Duodenal mucosa (tissue), 2 donors: ENCODE data around the gene PRR33.

ENCODE experiments used
- H3K27ac ChIP-seq: one replicate; pipeline ENCODE4 v1.7.0; 2013; ENCODE audit warnings: low read depth, low read length
- H3K27me3 ChIP-seq, 2 donors: one replicate each; pipeline ENCODE4 v1.7.0; 2013; ENCODE audit warnings: low read length in 2 of 2, control low read depth in 1 of 2; ENCODE audit not compliant: insufficient read depth in 2 of 2, control insufficient read depth in 1 of 2
- H3K36me3 ChIP-seq, 2 donors: one replicate each; pipeline ENCODE4 v1.7.0; 2013; ENCODE audit warnings: low read length in 2 of 2, control low read depth in 1 of 2; ENCODE audit not compliant: insufficient read depth in 2 of 2, control insufficient read depth in 1 of 2
- H3K4me1 ChIP-seq, 2 donors: one replicate each; pipeline ENCODE4 v1.7.0; 2013; ENCODE audit warnings: low read length in 2 of 2, control low read depth in 1 of 2; ENCODE audit not compliant: insufficient read depth in 2 of 2, control insufficient read depth in 1 of 2
- H3K4me3 ChIP-seq, 2 donors: one replicate each; pipeline ENCODE4 v1.7.0; 2013; ENCODE audit warnings: low read length in 2 of 2, low read depth in 1 of 2
- H3K9ac ChIP-seq, 2 donors: one replicate each; pipeline ENCODE4 v1.7.0; 2013; ENCODE audit warnings: low read length in 2 of 2, low read depth in 1 of 2
- H3K9me3 ChIP-seq, 2 donors: one replicate each; pipeline ENCODE4 v1.7.0; 2013; ENCODE audit warnings: low read length in 2 of 2, control low read depth in 1 of 2; ENCODE audit not compliant: control insufficient read depth in 1 of 2

Gene PRR33

DNA sequence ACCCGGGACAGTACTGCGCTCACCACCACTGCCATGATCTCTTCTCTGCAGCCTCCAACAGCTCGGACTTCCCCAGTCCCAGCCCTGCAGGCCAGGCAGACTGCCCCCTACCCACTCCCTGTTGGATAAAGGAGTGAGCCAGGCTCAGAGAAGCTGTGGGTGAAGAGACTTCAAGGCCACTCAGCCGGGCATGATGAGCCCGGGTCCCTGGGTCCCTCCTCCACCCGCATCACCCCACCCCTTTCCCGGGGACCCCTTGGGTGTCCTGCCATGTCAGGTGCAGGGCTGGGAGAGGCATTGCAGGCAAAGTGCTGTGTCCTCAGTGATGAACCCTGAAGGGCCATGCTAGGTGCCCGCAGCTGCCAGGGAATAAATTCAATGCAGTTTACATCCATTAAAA, 24.3 kb downstream of the PRR33 start:
- Histone ChIP-seq H3K4me1 (peaks cover 9 to 33% of the 10 kb centered on the region in 2 donors), H3K4me3 (no peak overlapping the region)

DNA sequence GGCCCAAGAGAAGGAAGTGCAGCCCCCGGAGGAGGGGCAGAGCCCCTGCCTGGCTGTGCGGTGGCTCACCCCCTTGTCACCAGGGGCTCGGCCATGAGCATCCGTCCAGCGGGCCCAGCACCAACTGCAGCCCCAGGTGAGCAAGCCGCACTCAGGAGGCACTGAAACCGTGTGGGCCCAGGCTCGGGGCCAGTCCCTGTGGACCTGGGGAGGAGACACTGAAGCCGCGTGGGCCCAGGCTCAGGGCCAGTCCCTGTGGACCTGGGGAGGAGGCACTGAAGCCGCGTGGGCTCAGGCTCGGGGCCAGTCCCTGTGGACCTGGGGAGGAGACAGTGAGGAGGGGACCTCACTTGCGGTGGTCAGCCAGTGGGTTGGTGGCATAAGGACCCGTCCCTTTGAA, 24.9 kb downstream of the PRR33 start:
- Histone ChIP-seq H3K9ac (no peak overlapping the region), H3K27me3 (peaks cover 0 to 3% of the 10 kb centered on the region in 2 donors), H3K4me3 (no peak overlapping the region), H3K9me3 (no peaks in the 10 kb centered on the region), H3K36me3 (no peaks in the 10 kb centered on the region), H3K4me1 (peaks cover 9 to 33% of the 10 kb centered on the region in 2 donors), H3K27ac (no peak overlapping the region)

More for the DNA sequence above, 24.3 kb downstream of the PRR33 start:
- Histone ChIP-seq H3K27ac (no peak overlapping the region), H3K9ac (no peak overlapping the region), H3K36me3 (no peaks in the 10 kb centered on the region), H3K27me3 (peaks cover 0 to 3% of the 10 kb centered on the region in 2 donors), H3K9me3 (no peaks in the 10 kb centered on the region)

DNA sequence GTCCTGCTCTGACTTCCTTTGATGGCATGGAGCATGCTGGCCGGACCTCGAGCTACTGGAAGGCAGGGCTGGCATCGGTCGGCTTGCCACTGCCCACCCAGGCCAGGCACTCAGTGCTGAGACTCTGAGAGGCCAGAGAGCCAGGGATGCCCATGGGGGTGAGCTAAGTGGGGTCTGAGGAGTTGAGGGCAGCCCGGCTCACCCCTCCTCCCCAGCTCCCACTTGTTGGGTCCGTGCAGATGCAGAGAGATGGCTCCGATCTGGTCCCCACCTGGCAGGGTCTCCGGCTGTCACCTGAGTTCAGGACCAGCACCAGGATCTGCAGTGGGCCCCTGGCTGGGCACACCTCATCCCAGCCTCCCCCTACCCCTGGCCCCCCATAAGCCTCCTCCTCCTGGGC, 25.5 kb downstream of the PRR33 start:
- Histone ChIP-seq H3K36me3 (no peaks in the 10 kb centered on the region), H3K9me3 (no peaks in the 10 kb centered on the region), H3K9ac (no peak overlapping the region), H3K27ac (no peak overlapping the region), H3K27me3 (peaks cover 0 to 3% of the 10 kb centered on the region in 2 donors), H3K4me3 (no peak overlapping the region), H3K4me1 (peaks cover 9 to 29% of the 10 kb centered on the region in 2 donors)

DNA sequence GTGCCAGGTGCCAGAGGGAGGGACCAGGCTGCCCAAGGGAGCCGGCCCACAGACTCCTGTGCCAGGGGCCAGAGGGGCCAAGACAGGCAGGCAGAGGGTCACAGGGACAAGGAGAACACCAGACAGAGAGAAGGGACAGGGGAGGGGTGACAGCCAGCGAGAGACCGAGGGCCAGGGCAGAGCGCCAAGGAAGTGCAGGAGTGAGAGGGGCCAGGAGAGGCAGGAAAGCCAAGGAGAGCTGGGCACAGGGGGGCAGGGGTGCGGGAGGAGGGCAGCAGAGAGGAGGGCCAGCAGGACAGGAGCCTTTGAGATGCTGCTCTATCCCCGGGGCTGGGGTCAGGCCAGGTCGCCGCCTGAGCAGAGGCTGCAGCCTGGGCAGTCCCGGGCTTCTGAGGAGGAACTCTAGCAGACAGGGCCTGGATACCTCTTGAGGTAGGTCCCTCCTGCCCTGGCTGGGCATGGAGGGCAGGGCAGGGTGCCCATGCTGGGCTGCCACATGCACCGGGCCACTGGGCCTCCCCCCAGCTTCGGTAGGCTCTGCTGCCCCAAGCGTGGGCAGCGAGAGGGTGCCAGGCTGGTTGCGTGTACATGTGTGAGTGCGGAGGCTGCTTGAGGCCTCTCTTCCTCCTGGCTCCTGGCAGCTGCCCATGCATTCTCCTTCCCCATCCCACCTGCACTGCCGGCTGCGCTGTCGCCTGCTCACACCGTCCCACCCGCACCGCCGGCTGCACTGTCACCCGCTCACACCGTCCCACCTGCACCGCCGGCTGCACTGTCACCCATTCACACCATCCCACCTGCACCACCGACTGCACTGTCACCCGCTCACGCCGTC, 26.6 kb downstream of the PRR33 start:
- Histone ChIP-seq H3K4me3 (peak overlapping the region in 1 of 2 donors; percentile 21), H3K27ac (peak overlapping the region; percentile 42), H3K9ac (no peak overlapping the region), H3K9me3 (no peaks in the 10 kb centered on the region), H3K4me1 (peaks cover 9 to 27% of the 10 kb centered on the region in 2 donors), H3K27me3 (peaks cover 0 to 3% of the 10 kb centered on the region in 2 donors), H3K36me3 (no peaks in the 10 kb centered on the region)

DNA sequence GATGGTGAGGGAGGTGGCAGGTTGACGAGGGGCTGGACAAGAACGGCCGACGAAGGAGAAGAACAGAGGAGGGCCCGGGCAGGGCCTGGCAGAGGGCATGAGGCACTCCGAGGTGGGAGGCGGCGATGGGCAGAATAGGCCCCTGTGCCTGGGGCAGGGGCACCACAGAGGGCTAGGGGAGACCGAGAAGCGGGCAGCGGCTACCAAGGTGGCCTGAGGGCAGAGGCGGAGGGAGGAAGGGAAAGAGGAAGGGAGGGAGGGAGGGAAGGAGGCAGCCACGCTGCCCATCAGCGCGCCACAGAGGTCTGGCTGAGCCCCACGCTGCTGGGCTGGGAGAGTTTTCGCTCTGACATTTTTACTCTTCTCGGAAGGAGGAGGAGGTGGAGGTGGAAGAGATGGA, 27.5 kb downstream of the PRR33 start:
- H3K27ac ChIP-seq = peak overlapping the region; percentile 32
- no peak overlapping the region for H3K9ac ChIP-seq
- peak overlapping the region in 1 of 2 donors; percentile 43 for H3K4me3 ChIP-seq
- no peaks in the 10 kb centered on the region for H3K9me3 ChIP-seq
- peaks cover 9 to 24% of the 10 kb centered on the region in 2 donors for H3K4me1 ChIP-seq
- H3K36me3 ChIP-seq = no peaks in the 10 kb centered on the region
- no peaks in the 10 kb centered on the region for H3K27me3 ChIP-seq

DNA sequence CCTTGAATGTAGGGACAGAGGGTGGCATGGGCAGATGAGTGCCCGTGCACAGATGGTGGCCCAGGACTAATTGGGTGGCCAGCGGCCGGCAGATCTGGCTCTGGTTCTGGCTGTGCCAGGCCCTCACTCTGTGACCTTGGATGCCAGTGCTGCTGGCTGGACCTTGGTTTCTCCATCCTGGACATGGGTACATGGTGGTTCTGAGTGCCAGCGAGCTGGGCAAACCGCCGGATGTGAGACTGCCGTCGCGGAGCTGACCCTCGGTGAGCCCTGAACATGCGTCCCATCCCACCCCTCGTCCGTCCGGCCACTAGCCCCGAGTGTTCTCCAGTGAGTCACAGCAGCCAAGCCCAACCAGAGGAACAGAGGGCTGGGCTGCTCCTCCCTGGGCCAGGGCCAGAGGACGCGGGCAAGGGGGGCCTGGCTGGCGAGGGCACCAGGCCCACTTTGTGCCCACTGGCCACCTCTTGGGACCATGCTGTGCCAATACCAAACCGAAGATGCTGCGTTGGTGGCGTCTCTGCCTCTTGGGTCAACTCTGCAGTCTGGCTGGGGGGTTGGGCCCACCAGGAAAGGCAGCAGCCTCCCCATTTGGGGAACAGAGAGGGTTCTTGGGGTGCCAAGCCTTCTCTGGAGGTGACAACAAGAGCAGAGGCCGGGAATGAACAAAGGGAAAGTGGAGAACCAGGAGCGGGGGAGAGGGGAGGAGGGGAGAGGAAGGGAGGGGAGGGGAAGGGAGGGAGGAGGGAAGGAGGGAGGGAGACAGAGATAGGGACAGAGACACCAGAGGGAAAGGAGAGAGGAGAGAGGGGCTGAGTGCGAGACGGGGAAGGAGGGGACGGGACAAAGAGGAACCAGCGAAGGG, 28.1 kb downstream of the PRR33 start:
- H3K27ac ChIP-seq = peak overlapping the region; percentile 32
- H3K9me3 ChIP-seq = no peaks in the 10 kb centered on the region
- H3K9ac ChIP-seq = no peak overlapping the region
- H3K36me3 ChIP-seq = no peaks in the 10 kb centered on the region
- H3K27me3 ChIP-seq = no peaks in the 10 kb centered on the region
- H3K4me3 ChIP-seq = peak overlapping the region; percentile 3 to 43
- peaks cover 9 to 21% of the 10 kb centered on the region in 2 donors for H3K4me1 ChIP-seq

DNA sequence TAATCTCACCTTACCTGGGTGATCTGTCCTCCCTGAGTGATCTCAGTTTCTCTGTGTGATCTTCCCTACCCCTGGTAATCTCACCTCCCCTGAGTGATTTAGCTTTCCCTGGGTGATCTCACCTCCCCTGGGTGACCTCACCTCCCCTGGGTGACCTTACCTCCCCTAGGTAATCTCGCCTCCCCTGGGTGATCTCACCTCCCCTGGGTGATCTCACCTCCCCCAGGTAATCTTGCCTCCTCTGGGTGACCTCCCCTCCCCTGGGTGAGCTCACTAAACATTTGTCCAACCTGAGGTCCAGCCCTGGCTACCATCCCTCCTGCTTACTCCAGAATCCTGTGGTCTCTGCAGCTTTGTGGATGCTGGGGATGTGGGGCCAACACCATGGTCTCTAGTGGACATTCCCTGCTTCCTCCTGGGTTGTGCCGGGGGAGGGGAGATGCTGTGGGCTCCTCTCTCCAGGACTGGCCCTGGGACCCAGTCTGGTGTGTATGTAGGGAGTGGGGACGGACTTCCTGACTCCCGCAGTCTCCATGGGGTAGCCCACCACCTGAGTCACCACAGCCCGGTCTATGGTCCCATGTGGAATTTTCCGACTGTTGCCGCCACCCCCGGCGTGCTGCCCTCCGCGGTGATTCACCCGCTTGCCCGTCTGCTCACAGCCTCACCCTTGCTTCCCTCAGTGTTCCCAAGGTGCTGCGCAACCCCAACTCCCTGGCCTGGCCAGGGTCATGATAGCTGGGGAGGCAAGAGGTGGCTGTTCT, 28.9 kb downstream of the PRR33 start:
- Histone ChIP-seq H3K9me3 (no peaks in the 10 kb centered on the region), H3K27ac (no peak overlapping the region), H3K4me3 (no peak overlapping the region), H3K9ac (no peak overlapping the region), H3K4me1 (peaks cover 9 to 18% of the 10 kb centered on the region in 2 donors), H3K36me3 (no peaks in the 10 kb centered on the region), H3K27me3 (no peaks in the 10 kb centered on the region)

DNA sequence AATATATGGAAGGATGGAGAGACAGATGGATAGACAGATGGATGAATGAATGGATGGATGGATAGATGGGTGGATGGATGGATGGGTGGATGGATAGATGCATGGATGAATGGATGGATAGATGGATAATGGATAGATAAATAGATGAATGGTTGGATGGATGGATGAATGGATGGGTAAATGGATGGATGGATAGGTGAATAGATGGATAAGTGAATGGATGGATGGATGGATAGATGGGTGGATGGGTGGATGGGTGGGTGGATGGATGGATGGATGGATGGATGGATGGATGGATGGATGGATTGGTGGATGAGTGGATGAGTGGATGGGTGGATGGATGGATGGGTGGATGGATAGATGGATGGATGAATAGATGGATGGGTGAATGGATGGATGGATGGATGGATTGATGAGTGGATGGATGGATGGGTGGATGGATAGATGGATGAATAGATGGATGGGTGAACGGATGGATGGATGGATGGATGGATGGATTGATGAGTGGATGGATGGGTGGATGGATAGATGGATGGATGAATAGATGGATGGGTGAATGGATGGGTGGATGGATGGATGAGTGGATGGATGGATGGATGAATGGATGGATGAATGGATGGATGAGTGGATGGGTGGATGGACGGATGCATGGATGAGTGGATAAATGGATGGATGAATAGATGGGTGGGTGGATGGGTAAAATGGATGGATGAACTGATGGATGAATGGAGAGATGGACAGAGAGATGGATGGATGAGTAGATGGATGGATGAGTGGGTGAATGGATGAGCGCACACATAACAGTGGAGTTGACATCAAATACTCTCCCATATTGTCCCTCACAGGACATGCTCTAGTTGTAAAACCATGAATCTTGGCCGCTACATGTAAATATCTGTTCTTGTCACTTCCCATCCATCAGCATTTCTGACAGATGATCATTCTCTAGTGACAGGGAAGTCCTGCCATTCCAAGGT, 30.0 kb downstream of the PRR33 start:
- Histone ChIP-seq H3K27me3 (no peaks in the 10 kb centered on the region), H3K4me1 (peaks cover 9 to 18% of the 10 kb centered on the region in 2 donors), H3K27ac (no peak overlapping the region)

DNA sequence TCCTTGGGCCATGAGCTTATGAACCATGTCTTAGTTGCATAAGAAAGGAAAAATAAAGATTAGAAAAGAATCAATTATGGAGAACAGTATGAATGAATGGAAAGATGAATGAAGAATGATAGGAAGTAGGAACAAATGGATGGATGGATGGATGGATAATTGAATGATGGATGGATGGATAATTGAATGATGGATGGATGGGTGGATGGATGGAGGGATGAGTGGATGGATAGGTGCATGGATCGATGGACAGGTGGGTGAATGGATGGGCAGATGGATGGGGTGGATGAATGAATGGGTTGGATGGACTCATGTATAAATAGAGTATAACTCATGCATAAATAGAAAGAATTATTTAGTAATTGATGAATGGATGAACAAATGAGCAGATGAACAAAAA, 31.6 kb downstream of the PRR33 start:
- H3K4me1 ChIP-seq = peaks cover 9 to 20% of the 10 kb centered on the region in 2 donors
- no peaks in the 10 kb centered on the region for H3K27me3 ChIP-seq
- H3K9ac ChIP-seq = no peak overlapping the region
- H3K4me3 ChIP-seq = no peak overlapping the region
- H3K9me3 ChIP-seq = no peaks in the 10 kb centered on the region
- H3K27ac ChIP-seq = no peak overlapping the region
- H3K36me3 ChIP-seq = no peaks in the 10 kb centered on the region

More for the DNA sequence above, 30.0 kb downstream of the PRR33 start:
- no peaks in the 10 kb centered on the region for H3K9me3 ChIP-seq
- H3K4me3 ChIP-seq = no peak overlapping the region
- H3K9ac ChIP-seq = no peak overlapping the region
- H3K36me3 ChIP-seq = no peaks in the 10 kb centered on the region
